Activated T-cell treated with anti-CD3 and anti-CD28 coated beads, Interleukin-2, amount 50 U/mL, for 4 hours (primary cell): ENCODE data around the gene SMIM41. TPM values are rescaled to one million over a fixed set of nuclear protein-coding genes. Genes with fewer than 3 reads are reported as not detected.
A peak's percentile ranks its signal among the peaks of the same experiment; 100 is the strongest.

Source experiments
- ATAC-seq, 2 donors: fragments of 200-7000 bp; cut with Tn5 transposase; one replicate each; pipeline ENCODE4 v1.10.0; 2021
- DNase-seq: peaks from one replicate; pipeline ENCODE4 v3.0.0-alpha.2; 2020
- H3K27me3 Mint-ChIP-seq: one replicate; pipeline ENCODE4 v1.8.0; 2021; ENCODE audit warnings: low read depth, mixed read lengths
- H3K36me3 Mint-ChIP-seq: one replicate; pipeline ENCODE4 v1.8.0; 2022; ENCODE audit warnings: mixed read lengths; ENCODE audit not compliant: insufficient read depth
- H3K4me1 Mint-ChIP-seq: one replicate; pipeline ENCODE4 v1.8.0; 2021; ENCODE audit warnings: low read depth, mixed read lengths
- H3K4me3 Mint-ChIP-seq: one replicate; pipeline ENCODE4 v1.8.0; 2021; ENCODE audit warnings: mild to moderate bottlenecking, moderate library complexity, mixed read lengths
- H3K9me3 Mint-ChIP-seq: one replicate; pipeline ENCODE4 v1.8.0; 2021; ENCODE audit warnings: mixed read lengths
- total RNA-seq, 3 donors: library from RNA; stranded (reverse); gene quantifications; one replicate each; pipeline ENCODE4 v1.2.1, GENCODE V29; 2021

Gene SMIM41
- total RNA-seq, 3 donors from 2014 or later: not detected

DNA sequence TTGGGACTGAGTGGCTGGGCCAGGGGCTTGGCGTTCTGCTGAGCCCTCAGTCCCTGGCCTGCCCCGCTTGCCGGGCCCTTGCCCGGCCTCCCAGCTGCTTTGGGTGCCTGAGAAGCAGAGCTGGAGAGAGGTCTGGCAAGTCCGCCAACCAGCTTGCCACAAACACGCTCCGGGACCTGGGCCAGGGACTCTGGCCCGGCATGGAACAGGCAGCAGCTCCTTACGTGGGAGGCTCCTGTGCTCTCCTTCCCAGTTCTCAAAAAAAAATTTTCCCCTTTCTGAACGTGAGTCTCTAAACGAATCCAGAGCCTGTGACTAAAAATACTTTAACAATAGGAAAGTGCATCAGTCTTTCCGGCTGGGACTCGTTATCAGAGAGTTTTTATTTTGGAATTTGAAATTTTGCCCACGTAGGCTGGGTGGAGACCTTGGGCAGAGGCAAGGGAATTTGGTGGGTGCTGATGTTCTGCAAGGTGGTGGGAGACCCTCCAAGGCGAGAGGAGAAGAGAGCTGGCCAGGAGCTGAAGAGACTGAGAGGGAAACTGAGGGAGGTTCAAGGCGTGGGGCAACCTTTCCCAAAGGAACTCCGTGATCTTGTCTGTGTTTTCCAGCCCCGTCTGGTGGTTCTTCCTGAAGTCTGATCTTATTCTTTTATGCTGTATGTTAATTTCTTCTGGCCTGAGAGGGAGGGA lies 35.1 kb upstream of the SMIM41 start:
- no peaks in the 10 kb centered on the region for H3K27me3 Mint-ChIP-seq

DNA sequence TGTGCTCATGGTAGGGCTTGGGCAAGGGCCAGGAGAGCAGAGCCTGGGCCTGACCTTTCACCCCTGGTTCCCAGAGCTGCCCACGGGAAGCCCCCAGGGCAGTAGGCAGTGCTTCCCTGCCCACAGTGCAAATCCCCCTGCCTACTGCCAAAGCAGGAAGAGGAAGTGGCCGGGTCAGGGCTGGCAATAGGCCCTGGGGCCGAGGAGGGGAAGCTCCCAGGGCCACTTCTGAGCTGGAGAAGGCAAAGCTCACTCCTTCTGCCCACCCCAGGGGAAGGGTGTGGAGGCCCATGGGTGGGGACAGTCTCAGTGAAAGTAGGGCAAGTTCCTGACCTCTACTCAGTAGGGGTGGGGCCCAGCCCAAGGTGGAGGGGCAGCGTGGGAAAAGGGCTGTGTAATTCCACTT lies 33.7 kb upstream of the SMIM41 start:
- DNase-seq (no peak), ATAC-seq (no peak)
- Mint-ChIP-seq H3K27me3 (no peaks in the 10 kb centered on the region), H3K9me3 (no peaks in the 10 kb centered on the region), H3K4me3 (no peak overlapping the region), H3K4me1 (peaks cover 34% of the 10 kb centered on the region), H3K36me3 (peaks cover 2% of the 10 kb centered on the region)

More for the DNA sequence above, 35.1 kb upstream of the SMIM41 start:
- DNase-seq (no peak), ATAC-seq (no peak)
- Mint-ChIP-seq H3K4me3 (no peak overlapping the region), H3K4me1 (peaks cover 28% of the 10 kb centered on the region), H3K9me3 (no peaks in the 10 kb centered on the region), H3K36me3 (peaks cover 2% of the 10 kb centered on the region)

DNA sequence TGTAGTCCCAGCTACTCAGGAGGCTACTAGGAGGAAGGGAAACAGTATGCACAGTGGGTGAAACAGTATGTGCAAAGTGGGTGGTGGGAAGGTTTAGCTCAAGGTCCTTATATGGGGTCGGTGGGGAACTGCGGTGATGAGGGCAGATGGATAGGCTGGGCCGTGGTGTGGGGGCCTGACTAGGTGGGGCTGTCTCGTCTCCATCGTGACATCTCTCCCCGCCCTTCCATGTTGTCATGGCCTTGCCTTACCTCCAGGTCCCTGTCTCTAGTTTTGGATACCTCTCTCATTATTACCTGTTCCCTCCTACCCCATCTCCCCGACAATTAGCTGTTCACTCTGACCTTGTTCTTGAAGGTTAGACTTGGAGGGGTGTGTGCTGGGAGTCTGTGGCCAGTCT lies 32.6 kb upstream of the SMIM41 start:
- Mint-ChIP-seq H3K27me3 (no peaks in the 10 kb centered on the region), H3K36me3 (peaks cover 2% of the 10 kb centered on the region), H3K4me1 (peaks cover 33% of the 10 kb centered on the region), H3K4me3 (no peak overlapping the region), H3K9me3 (no peaks in the 10 kb centered on the region)
- ATAC-seq (no peak), DNase-seq (no peak)

DNA sequence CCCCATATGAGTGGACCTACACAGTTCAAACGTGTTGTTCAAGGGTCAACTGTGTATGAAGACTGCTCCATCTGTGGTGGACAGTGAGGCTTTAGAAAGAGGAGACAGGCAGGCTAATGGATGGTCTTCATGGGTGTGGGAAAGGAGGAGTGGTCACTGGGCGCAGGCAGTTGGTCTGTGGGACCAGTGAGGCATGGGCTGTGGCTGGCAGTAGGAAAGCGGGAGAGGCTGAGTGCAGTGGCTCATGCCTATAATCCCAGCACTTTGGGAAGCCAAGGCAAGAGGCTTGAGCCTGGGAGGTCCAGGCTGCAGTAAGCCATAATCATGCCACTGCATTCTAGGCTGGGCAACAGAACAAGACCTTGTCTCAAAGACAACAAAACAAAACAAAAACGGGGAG lies 30.2 kb upstream of the SMIM41 start:
- Mint-ChIP-seq H3K36me3 (peaks cover 4% of the 10 kb centered on the region), H3K4me1 (peaks cover 40% of the 10 kb centered on the region), H3K27me3 (no peaks in the 10 kb centered on the region), H3K9me3 (no peaks in the 10 kb centered on the region), H3K4me3 (peak overlapping the region; percentile 97)
- no peak for ATAC-seq
- no peak for DNase-seq

DNA sequence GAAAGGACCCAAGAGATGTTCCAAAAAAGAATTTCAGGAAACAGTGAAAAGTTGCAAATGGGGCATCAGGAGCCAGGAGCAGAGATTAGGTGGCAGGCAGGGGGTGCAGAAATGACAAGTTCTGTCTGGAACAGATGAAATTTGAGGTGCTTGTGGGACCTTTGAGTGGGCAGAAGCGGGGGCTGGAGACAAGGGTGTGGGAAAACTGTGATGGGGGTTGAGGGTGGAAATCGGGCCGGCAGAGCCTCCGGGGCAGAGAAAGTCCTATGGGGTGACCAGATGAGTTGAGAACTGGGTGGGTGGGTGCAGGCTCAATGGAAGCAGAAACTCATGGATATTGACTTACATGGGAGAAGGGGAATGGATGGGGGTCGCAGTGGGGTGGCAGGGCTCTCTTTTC lies 29.8 kb upstream of the SMIM41 start:
- Mint-ChIP-seq H3K27me3 (no peaks in the 10 kb centered on the region), H3K36me3 (peaks cover 3% of the 10 kb centered on the region), H3K4me3 (peak overlapping the region; percentile 97), H3K9me3 (no peaks in the 10 kb centered on the region), H3K4me1 (peaks cover 40% of the 10 kb centered on the region)
- DNase-seq: no peak
- no peak for ATAC-seq

DNA sequence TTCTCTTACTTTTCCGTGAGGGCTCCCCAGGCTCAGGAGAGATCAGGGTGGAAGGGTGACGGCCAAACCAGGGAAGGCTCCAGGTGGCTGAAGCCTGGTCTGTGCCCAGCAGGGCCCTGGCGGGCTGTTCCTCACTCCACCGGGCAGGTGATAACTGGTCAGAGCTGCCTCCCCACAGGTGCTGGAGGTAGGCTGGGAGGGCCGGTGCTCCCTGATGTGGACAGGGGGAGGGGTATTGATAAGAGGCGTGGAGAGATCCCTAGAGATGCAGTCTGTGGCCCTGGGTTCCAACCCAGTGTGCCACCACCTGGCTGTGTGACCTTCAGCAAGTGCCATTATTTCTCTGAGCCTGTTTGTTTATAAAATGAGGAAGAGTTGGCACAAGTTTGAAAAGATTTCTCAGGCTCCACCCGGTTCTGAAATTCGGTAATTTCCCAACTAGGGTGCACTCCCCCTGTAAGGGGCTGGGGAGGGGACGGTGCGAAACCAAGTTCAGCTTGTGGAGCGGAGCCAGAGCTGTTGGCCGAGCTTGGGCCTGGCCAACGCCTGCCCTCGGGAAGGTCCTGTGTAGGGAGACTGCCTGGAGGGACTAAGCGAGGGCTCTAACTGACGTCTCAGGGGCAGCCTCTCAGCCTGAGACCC lies 29.3 kb upstream of the SMIM41 start:
- H3K9me3 Mint-ChIP-seq: no peaks in the 10 kb centered on the region
- peaks cover 40% of the 10 kb centered on the region for H3K4me1 Mint-ChIP-seq
- no peaks in the 10 kb centered on the region for H3K27me3 Mint-ChIP-seq
- DNase-seq (no peak), ATAC-seq (no peak)
- peaks cover 3% of the 10 kb centered on the region for H3K36me3 Mint-ChIP-seq
- peak overlapping the region; percentile 97 for H3K4me3 Mint-ChIP-seq

DNA sequence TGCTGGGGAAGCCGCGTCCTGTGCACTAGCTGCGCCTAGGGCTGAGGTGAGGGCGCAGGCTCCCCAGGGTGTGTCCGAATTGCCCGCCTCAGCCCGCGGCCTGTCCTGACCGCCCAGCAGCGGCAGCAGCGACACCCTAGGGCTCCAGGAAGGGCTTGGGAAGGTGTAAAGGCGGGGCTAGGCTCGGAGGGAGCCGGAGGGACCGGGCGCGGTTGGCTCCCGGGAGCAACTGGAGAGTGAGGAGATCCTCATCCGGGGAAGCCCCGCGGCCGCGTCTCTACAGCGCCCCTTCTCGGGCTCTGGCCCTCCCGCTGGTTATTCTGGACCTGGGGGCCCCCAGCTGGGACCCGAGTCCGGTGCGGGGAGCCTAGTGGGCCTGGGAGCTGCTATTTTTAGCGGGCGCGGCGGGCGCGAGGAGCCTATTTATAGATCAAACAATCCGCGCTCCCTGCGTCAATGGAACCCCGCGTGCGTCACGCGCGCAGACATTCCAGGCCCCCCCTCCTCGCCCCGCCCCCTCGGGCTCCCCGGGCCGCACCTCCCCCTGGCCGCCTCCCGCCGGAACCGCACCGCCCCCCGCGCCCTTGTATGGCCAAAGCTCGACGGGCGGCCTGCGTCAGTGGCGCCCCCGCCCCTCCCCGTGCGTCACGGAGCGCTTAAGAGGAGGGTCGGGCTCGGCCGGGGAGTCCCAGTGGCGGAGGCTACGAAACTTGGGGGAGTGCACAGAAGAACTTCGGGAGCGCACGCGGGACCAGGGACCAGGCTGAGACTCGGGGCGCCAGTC lies 28.6 kb upstream of the SMIM41 start, which contains the start of gene NR4A1:
Gene NR4A1 (plus strand): TSS at position 685 of the 784 bp plus-strand sequence. CDS start 2,887 bp downstream, outside the sequence.
- DNase-seq (peak; percentile 100), ATAC-seq (peak; percentile 91 to 94)
- H3K4me3 Mint-ChIP-seq: peak within 1 kb of the TSS; percentile 97
- no peaks in the 10 kb centered on the region for H3K27me3 Mint-ChIP-seq
- H3K4me1 Mint-ChIP-seq: peaks cover 37% of the 10 kb centered on the region
- peaks cover 3% of the 10 kb centered on the region for H3K36me3 Mint-ChIP-seq
- no peaks in the 10 kb centered on the region for H3K9me3 Mint-ChIP-seq

DNA sequence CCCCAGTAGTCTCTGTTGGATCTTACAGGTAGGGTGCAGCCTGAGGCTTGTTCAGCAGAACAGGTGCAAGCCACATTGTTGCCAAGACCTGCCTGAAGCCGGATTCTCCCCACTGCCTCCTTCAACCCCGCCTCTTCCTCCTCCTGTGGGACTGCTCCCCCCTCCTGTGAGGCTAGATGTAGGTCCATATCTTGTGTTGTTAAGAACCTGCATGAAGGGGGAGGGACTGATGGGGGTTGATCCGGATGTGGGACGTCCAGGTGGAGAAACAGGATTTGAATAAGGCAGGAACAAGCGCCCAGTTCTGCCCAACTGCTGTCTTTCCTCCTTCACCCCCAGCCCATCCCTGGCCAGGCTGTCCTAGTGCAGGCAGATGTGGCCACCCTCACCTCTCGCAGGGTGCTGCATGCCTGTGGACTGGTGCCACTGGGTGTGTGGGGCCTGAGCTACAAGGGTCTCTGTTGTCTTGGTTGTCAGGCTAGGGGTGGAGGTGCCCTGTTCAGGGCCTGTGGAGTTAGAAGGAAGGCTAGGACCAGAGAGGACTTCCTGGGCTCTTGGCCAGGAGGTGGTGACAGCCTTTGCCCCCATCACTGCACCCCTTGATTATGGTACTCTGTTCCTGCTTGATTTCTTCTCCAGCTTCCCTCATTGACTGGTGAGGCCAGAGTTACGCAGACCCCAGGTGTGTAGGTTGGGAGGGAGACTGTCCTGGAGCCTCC lies 26.9 kb upstream of the SMIM41 start:
- no peaks in the 10 kb centered on the region for H3K9me3 Mint-ChIP-seq
- peaks cover 37% of the 10 kb centered on the region for H3K4me1 Mint-ChIP-seq
- no peak for ATAC-seq
- H3K27me3 Mint-ChIP-seq: no peaks in the 10 kb centered on the region
- DNase-seq: no peak
- peaks cover 8% of the 10 kb centered on the region for H3K36me3 Mint-ChIP-seq
- H3K4me3 Mint-ChIP-seq: peak overlapping the region; percentile 97

DNA sequence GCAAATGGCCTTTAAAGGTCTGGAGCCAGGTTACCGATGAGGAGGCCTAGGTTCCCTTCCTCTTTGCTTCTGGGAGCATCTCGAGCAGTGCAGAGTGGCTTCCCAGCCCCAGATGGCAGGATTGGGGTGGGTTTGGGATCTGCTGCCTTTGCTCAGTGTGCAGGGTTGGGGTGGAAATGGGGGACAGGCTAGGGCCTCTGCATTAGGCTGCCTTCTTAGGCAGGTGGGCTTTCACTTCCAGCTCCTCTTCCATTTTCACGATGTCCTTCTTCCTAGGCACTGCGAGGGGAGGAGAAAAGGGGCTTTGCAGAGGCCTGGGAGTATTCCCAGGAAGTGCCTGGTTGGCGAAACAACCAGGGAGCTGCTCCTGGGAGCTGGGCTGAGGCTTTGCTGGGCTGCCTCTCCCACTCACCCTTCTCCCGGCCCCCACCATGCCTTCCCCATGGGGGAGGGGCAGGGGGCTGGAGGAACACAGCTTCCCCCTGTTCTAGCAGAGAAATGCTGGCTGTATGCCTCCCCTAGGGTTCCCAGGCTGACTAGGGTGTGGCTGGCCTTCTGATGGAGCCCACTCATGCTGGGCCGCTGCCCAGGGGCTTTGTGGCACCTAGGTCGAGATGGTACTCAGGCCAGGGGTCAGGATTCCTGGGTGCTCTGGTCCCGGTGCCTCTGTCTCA lies 25.8 kb upstream of the SMIM41 start:
- Mint-ChIP-seq H3K4me3 (peak overlapping the region; percentile 97), H3K9me3 (no peaks in the 10 kb centered on the region), H3K4me1 (peaks cover 37% of the 10 kb centered on the region), H3K27me3 (no peaks in the 10 kb centered on the region), H3K36me3 (peaks cover 8% of the 10 kb centered on the region)
- DNase-seq (no peak), ATAC-seq (no peak)

DNA sequence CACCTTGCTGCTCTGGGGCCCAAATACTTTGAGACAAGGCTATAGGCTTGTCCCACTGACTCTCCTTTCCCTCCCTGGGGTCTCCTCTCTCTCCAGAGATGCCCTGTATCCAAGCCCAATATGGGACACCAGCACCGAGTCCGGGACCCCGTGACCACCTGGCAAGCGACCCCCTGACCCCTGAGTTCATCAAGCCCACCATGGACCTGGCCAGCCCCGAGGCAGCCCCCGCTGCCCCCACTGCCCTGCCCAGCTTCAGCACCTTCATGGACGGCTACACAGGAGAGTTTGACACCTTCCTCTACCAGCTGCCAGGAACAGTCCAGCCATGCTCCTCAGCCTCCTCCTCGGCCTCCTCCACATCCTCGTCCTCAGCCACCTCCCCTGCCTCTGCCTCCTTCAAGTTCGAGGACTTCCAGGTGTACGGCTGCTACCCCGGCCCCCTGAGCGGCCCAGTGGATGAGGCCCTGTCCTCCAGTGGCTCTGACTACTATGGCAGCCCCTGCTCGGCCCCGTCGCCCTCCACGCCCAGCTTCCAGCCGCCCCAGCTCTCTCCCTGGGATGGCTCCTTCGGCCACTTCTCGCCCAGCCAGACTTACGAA lies 25.2 kb upstream of the SMIM41 start:
- DNase-seq (no peak), ATAC-seq (no peak)
- peaks cover 34% of the 10 kb centered on the region for H3K4me1 Mint-ChIP-seq
- H3K9me3 Mint-ChIP-seq: no peaks in the 10 kb centered on the region
- H3K4me3 Mint-ChIP-seq: peak overlapping the region; percentile 97
- H3K36me3 Mint-ChIP-seq: peaks cover 8% of the 10 kb centered on the region
- H3K27me3 Mint-ChIP-seq: no peaks in the 10 kb centered on the region

DNA sequence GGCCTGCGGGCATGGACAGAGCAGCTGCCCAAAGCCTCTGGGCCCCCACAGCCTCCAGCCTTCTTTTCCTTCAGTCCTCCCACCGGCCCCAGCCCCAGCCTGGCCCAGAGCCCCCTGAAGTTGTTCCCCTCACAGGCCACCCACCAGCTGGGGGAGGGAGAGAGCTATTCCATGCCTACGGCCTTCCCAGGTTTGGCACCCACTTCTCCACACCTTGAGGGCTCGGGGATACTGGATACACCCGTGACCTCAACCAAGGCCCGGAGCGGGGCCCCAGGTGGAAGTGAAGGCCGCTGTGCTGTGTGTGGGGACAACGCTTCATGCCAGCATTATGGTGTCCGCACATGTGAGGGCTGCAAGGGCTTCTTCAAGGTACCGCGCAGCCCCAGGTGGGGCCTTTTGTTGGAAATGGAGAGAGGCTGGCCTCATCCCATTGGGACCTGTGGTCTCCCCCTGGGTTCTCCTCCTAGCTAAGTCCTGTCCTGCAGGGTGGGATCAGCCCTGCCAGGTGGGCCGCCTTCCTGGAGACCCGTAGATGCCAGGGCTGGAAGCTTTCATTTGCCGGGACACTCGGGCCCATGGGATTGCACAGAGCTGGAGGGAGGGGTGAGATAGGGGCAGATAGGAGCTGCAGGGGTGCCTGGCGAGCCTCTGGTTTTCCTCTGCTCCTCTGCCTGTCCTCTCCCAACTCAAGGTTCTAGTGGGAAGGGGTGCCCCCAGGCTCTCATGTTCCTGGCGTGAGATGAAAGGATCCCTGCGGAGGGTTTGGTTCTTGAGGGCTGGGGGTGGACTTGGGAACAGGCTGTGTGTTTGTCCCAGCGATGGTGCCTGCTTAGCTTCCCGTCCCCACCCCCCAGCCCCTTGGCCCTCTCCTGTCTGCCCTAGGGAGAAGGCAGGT lies 24.4 kb upstream of the SMIM41 start:
- no peak for ATAC-seq
- H3K9me3 Mint-ChIP-seq: no peaks in the 10 kb centered on the region
- H3K4me1 Mint-ChIP-seq: peaks cover 27% of the 10 kb centered on the region
- H3K36me3 Mint-ChIP-seq: peaks cover 8% of the 10 kb centered on the region
- no peak for DNase-seq
- H3K4me3 Mint-ChIP-seq: no peak overlapping the region
- H3K27me3 Mint-ChIP-seq: no peaks in the 10 kb centered on the region

DNA sequence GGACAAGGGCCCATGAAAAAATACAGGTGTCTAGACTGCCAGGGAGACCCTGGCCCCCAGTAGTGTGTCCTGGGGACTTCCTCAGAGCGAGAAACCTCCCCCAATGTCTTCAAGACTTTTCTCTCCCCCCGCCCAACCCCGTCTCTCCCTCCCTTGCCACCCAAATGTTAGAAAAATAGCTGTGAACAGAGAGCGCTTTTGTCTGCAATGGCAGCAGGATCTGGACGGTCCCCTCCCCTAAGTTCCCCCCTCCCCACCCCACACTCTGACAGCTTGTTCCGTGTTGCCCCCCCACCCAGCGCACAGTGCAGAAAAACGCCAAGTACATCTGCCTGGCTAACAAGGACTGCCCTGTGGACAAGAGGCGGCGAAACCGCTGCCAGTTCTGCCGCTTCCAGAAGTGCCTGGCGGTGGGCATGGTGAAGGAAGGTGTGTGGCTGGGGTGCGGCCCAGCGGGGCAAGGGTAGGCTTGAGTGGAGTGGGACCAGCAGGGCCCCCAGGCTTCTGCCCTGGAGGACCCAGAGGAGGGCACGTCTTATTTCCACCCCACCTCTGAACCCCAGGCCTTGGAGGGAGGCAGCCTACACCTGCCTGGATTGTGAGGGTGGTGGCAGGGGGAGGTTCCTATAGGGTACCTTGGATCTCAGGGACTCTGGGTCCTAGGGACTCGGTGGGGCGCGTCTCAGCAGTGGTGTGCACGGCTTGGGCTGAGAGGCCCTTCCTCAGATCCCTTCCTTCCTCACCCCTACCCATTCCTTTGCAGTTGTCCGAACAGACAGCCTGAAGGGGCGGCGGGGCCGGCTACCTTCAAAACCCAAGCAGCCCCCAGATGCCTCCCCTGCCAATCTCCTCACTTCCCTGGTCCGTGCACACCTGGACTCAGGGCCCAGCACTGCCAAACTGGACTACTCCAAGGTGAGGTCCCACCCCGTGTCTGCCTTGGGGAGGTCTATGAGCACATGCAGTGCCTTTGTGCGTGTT lies 23.5 kb upstream of the SMIM41 start:
- no peak for DNase-seq
- peaks cover 8% of the 10 kb centered on the region for H3K36me3 Mint-ChIP-seq

More for the DNA sequence above, 23.5 kb upstream of the SMIM41 start:
- ATAC-seq: no peak
- no peak overlapping the region for H3K4me3 Mint-ChIP-seq
- H3K27me3 Mint-ChIP-seq: no peaks in the 10 kb centered on the region
- H3K4me1 Mint-ChIP-seq: peaks cover 22% of the 10 kb centered on the region
- no peaks in the 10 kb centered on the region for H3K9me3 Mint-ChIP-seq
